Measurements from ENCODE around the gene ARNT2.
"Not testable (repeated sequence)": the region's sequence is repeated elsewhere in the genome, so short reads cannot be mapped to it uniquely, and the experiment has no call there.

ARNT2 gene

GRCh38 chr15:80633221-80633620 lies 229.0 kb downstream of the ARNT2 start:
- DNase-seq, result no peak

- DNase-seq, result no peak
These were observed 231.8 kb downstream of the ARNT2 start for GRCh38 chr15:80635953-80636352.

- no peak for DNase-seq
These were observed 232.5 kb downstream of the ARNT2 start for GRCh38 chr15:80636675-80637074.

- no peak for DNase-seq
These were observed 233.6 kb downstream of the ARNT2 start for GRCh38 chr15:80637747-80638146.

- DNase-seq, result no peak
These were observed 234.5 kb downstream of the ARNT2 start for GRCh38 chr15:80638553-80639167.

GRCh38 chr15:80639168-80639555 lies 235.0 kb downstream of the ARNT2 start:
- no peak for DNase-seq

- DNase-seq, result peak; percentile 49
These were observed 236.4 kb downstream of the ARNT2 start for GRCh38 chr15:80640531-80641121.

- DNase-seq, result no peak
These were observed 237.2 kb downstream of the ARNT2 start for GRCh38 chr15:80641384-80641783.

- peak; percentile 96 for DNase-seq
These were observed 239.3 kb downstream of the ARNT2 start for GRCh38 chr15:80643431-80643951.

GRCh38 chr15:80645494-80646065 lies 241.4 kb downstream of the ARNT2 start:
- peak; percentile 41 for DNase-seq

GRCh38 chr15:80647424-80647823 lies 243.2 kb downstream of the ARNT2 start:
- not testable (repeated sequence) for DNase-seq
